ENCODE data around the gene CALY.

CALY gene

GRCh38 chr10:133366751-133367150 is 30.1 kb upstream of the CALY start:
- Histone ChIP-seq H3K36me3 (ENCODE audit: insufficient read depth) (no peaks in the 10 kb centered on the region), H3K27me3 (ENCODE audit: insufficient read depth, low read depth) (no peaks in the 10 kb centered on the region), H3K79me2 (ENCODE audit: insufficient read depth, low read depth) (no peaks in the 10 kb centered on the region), H3K4me1 (ENCODE audit: low read depth, poor library complexity, severe bottlenecking) (no peaks in the 10 kb centered on the region), H2AFZ (ENCODE audit: low read depth) (no peak overlapping the region), H3K9ac (no peak overlapping the region), H3K4me2 (no peak overlapping the region), H3K4me3 (IDR thresholded peaks at IDR 0.05; ENCODE audit: insufficient read depth, low read depth, low read length) (no peak overlapping the region), H4K20me1 (ENCODE audit: insufficient read depth) (no peaks in the 10 kb centered on the region), H3K27ac (no peak overlapping the region)
- no peak for TF ChIP-seq CTCF (conservative IDR thresholded peaks at IDR 0.05; ENCODE audit: low read depth, low read length)

- Histone ChIP-seq H3K27me3 (ENCODE audit: insufficient read depth, low read depth) (no peaks in the 10 kb centered on the region), H3K4me2 (no peak overlapping the region), H3K27ac (no peak overlapping the region), H3K36me3 (ENCODE audit: insufficient read depth) (no peaks in the 10 kb centered on the region), H2AFZ (ENCODE audit: low read depth) (no peak overlapping the region), H3K79me2 (ENCODE audit: insufficient read depth, low read depth) (no peaks in the 10 kb centered on the region), H3K9ac (no peak overlapping the region), H4K20me1 (ENCODE audit: insufficient read depth) (no peaks in the 10 kb centered on the region), H3K4me3 (IDR thresholded peaks at IDR 0.05; ENCODE audit: insufficient read depth, low read depth, low read length) (no peak overlapping the region), H3K4me1 (ENCODE audit: low read depth, poor library complexity, severe bottlenecking) (no peaks in the 10 kb centered on the region)
- no peak for TF ChIP-seq CTCF (conservative IDR thresholded peaks at IDR 0.05; ENCODE audit: low read depth, low read length)
Measured at GRCh38 chr10:133366130-133366478, 29.4 kb upstream of the CALY start.

GRCh38 chr10:133365461-133366129 is 28.9 kb upstream of the CALY start:
- Histone ChIP-seq H3K4me1 (ENCODE audit: low read depth, poor library complexity, severe bottlenecking) (no peaks in the 10 kb centered on the region), H3K4me2 (no peak overlapping the region), H4K20me1 (ENCODE audit: insufficient read depth) (no peaks in the 10 kb centered on the region), H3K27ac (no peak overlapping the region), H3K36me3 (ENCODE audit: insufficient read depth) (no peaks in the 10 kb centered on the region), H3K9ac (no peak overlapping the region), H2AFZ (ENCODE audit: low read depth) (no peak overlapping the region), H3K27me3 (ENCODE audit: insufficient read depth, low read depth) (no peaks in the 10 kb centered on the region), H3K4me3 (IDR thresholded peaks at IDR 0.05; ENCODE audit: insufficient read depth, low read depth, low read length) (no peak overlapping the region), H3K79me2 (ENCODE audit: insufficient read depth, low read depth) (no peaks in the 10 kb centered on the region)
- no peak for TF ChIP-seq CTCF (conservative IDR thresholded peaks at IDR 0.05; ENCODE audit: low read depth, low read length)

GRCh38 chr10:133364645-133365431 is 28.1 kb upstream of the CALY start:
- no peaks in the 10 kb centered on the region for H3K79me2 ChIP-seq (ENCODE audit: insufficient read depth, low read depth)
- no peak overlapping the region for H3K4me3 ChIP-seq (IDR thresholded peaks at IDR 0.05; ENCODE audit: insufficient read depth, low read depth, low read length)
- no peaks in the 10 kb centered on the region for H4K20me1 ChIP-seq (ENCODE audit: insufficient read depth)
- TF ChIP-seq CTCF (conservative IDR thresholded peaks at IDR 0.05; ENCODE audit: low read depth, low read length), result no peak
- H3K27me3 ChIP-seq (ENCODE audit: insufficient read depth, low read depth), result no peaks in the 10 kb centered on the region
- no peak overlapping the region for H2AFZ ChIP-seq (ENCODE audit: low read depth)
- no peak overlapping the region for H3K4me2 ChIP-seq
- no peaks in the 10 kb centered on the region for H3K4me1 ChIP-seq (ENCODE audit: low read depth, poor library complexity, severe bottlenecking)
- H3K27ac ChIP-seq, result no peak overlapping the region
- H3K9ac ChIP-seq, result no peak overlapping the region
- no peaks in the 10 kb centered on the region for H3K36me3 ChIP-seq (ENCODE audit: insufficient read depth)

All from KMS-11 (cell line).